22Rv1 (cell line): ENCODE data around the gene ALKBH8.

Experiments used
- ZFX ChIP-seq: fragments of 450-650 bp; IDR thresholded peaks from 2 replicates; pipeline ENCODE4 v1.6.1; 2017; ENCODE audit warnings: antibody characterized with exemption, borderline replicate concordance
- TF ChIP-seq, protein P1 (sequence below): fragments of 450-650 bp; IDR thresholded peaks from 2 replicates; pipeline ENCODE4 v1.5.1; 2017; ENCODE audit warnings: mild to moderate bottlenecking

DNA sequence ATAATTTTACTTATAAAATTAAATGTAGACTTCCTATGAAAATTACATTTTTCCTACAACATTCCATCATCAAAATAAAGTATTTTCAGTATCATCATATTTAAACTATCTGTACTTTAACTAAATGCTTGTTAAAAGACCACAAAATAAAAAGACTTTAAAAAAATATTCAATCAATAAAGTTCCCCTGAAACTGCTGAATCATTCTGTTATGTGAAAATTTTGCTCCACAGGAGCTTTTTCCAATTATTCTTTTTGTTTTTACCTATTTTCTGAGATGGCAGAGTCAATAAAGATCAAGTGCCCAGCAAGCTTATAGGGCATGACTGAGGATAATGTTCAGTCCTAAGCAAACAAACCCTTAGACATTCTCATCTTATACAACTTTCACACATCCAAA is 27.3 kb downstream of the ALKBH8 start:
- TF ChIP-seq, protein P1, sequence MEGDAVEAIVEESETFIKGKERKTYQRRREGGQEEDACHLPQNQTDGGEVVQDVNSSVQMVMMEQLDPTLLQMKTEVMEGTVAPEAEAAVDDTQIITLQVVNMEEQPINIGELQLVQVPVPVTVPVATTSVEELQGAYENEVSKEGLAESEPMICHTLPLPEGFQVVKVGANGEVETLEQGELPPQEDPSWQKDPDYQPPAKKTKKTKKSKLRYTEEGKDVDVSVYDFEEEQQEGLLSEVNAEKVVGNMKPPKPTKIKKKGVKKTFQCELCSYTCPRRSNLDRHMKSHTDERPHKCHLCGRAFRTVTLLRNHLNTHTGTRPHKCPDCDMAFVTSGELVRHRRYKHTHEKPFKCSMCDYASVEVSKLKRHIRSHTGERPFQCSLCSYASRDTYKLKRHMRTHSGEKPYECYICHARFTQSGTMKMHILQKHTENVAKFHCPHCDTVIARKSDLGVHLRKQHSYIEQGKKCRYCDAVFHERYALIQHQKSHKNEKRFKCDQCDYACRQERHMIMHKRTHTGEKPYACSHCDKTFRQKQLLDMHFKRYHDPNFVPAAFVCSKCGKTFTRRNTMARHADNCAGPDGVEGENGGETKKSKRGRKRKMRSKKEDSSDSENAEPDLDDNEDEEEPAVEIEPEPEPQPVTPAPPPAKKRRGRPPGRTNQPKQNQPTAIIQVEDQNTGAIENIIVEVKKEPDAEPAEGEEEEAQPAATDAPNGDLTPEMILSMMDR: no peak
- TF ChIP-seq ZFX: no peak
